GM23248 (cell line): ENCODE data around the gene LPIN3. TPM values are rescaled to one million over a fixed set of nuclear protein-coding genes. Genes with fewer than 3 reads are reported as not detected.

Experiments
- DNase-seq: peaks from one replicate; pipeline ENCODE4 v3.0.0-alpha.2; 2015
- H2AFZ ChIP-seq: fragments of 200-600 bp; sonication (generic); 2 replicates; pipeline ENCODE4 v1.6.1; 2016; ENCODE audit warnings: antibody characterized with exemption
- H3F3A ChIP-seq: fragments of 200-600 bp; sonication (generic); 2 replicates; pipeline ENCODE4 v1.6.1; 2016; ENCODE audit warnings: mild to moderate bottlenecking, antibody characterized with exemption, mixed run types; ENCODE audit not compliant: insufficient read depth
- H3K27ac ChIP-seq: fragments of 200-600 bp; sonication (generic); 2 replicates; pipeline ENCODE4 v1.5.1; 2016; ENCODE audit warnings: mild to moderate bottlenecking
- H3K27me3 ChIP-seq: fragments of 200-600 bp; sonication (generic); replicated peaks from 2 replicates; pipeline ENCODE4 v1.6.1; 2016; ENCODE audit warnings: mild to moderate bottlenecking; ENCODE audit not compliant: insufficient read depth
- H3K36me3 ChIP-seq: fragments of 200-600 bp; sonication (generic); 2 replicates; pipeline ENCODE4 v1.6.1; 2016; ENCODE audit warnings: low read depth, mild to moderate bottlenecking
- H3K4me1 ChIP-seq: fragments of 200-600 bp; sonication (generic); 2 replicates; pipeline ENCODE4 v1.6.1; 2016; ENCODE audit warnings: mild to moderate bottlenecking; ENCODE audit not compliant: insufficient read depth
- H3K4me2 ChIP-seq: fragments of 200-600 bp; sonication (generic); one replicate; pipeline ENCODE4 v1.6.1; 2016; ENCODE audit warnings: mild to moderate bottlenecking; ENCODE audit not compliant: unreplicated experiment
- H3K4me3 ChIP-seq: fragments of 200-600 bp; sonication (generic); 2 replicates; pipeline ENCODE4 v1.5.1; 2016; ENCODE audit warnings: mild to moderate bottlenecking
- H3K79me2 ChIP-seq: fragments of 200-600 bp; sonication (generic); 2 replicates; pipeline ENCODE4 v1.6.1; 2016; ENCODE audit warnings: mild to moderate bottlenecking; ENCODE audit not compliant: insufficient read depth
- H3K9ac ChIP-seq: fragments of 200-600 bp; sonication (generic); 2 replicates; pipeline ENCODE4 v1.6.1; 2016; ENCODE audit warnings: mild to moderate bottlenecking
- H3K9me2 ChIP-seq: fragments of 200-600 bp; sonication (generic); 2 replicates; pipeline ENCODE4 v1.6.1; 2016; ENCODE audit warnings: mixed run types, mild to moderate bottlenecking, moderate library complexity; ENCODE audit not compliant: insufficient read depth
- H3K9me3 ChIP-seq: fragments of 200-600 bp; sonication (generic); one replicate; pipeline ENCODE4 v1.6.1; 2017; ENCODE audit warnings: low read depth
- H4K20me1 ChIP-seq: fragments of 200-600 bp; sonication (generic); 2 replicates; pipeline ENCODE4 v1.6.0; 2016; ENCODE audit not compliant: insufficient read depth
- EZH2 ChIP-seq: fragments of 200-600 bp; sonication (generic); IDR thresholded peaks from 2 replicates; pipeline ENCODE4 v1.6.1; 2018; ENCODE audit warnings: antibody characterized with exemption, mild to moderate bottlenecking; ENCODE audit not compliant: insufficient read depth, poor library complexity, severe bottlenecking
- EZH2phosphoT487 ChIP-seq: fragments of 200-600 bp; sonication (generic); IDR thresholded peaks from 2 replicates; pipeline ENCODE4 v1.6.1; 2018; ENCODE audit warnings: antibody characterized with exemption, moderate library complexity, mild to moderate bottlenecking, low read depth; ENCODE audit not compliant: insufficient read depth
- WGBS, 2 experiments: methylation state at CpG; one replicate each; pipeline ENCODE4 v1.1.6; 2015 to 2017; ENCODE audit warnings: low lambda C conversion rate in 2 of 2, low coverage in 1 of 2; ENCODE audit errors: missing lambda C conversion rate in 2 of 2; 5-methylcytosine and 5-hydroxymethylcytosine counted together
- in situ Hi-C: fragments of 300-500 bp; cut with MboI; formaldehyde crosslinking; loops from 2 replicates; pipeline ENCODE4 v1.15.0; 2020
- polyA plus RNA-seq: library from polyadenylated mRNA; unstranded; fragments of >200 nt; fragmentation: Nextera tagmentation; extraction: Ambion mirVana; gene quantifications from 2 replicates; pipeline ENCODE4 v1.2.1, GENCODE V29; 2016
- total RNA-seq: library from RNA; depleted of rRNA; stranded (reverse); fragments of >200 nt; shearing (Covaris generic); gene quantifications from 2 replicates; pipeline ENCODE4 v1.2.3, GENCODE V29; 2014

Gene LPIN3
- total and polyA plus RNA-seq, 2 experiments from 2014 or later: 11.5 to 13.0 TPM

DNA sequence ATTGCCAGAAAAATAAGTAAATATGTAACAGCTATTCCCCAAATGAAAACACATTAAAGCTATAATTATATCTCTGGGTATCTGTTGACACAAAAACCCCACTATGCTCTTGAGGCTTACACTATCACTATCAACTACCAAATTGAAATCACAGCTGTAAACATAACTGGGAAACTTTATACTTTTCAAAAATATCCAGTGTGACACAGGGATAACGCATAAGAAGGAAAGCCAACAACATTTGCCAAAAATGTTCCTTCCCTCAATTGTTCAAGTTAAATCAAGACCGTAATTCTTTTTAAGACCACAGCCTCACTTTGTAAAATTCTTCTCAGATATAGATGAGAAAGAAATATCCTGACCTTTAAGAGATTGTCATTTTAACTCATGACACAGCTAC, 26.2 kb upstream of the LPIN3 start:
- no peak overlapping the region for H3K4me3 ChIP-seq
- H3F3A ChIP-seq: peaks cover 45% of the 10 kb centered on the region
- H3K27me3 ChIP-seq: no peaks in the 10 kb centered on the region
- no peak overlapping the region for H3K9ac ChIP-seq
- DNase-seq: no peak
- in situ Hi-C loops: no loop called here
- no peak overlapping the region for H3K4me2 ChIP-seq
- H3K9me3 ChIP-seq: no peaks in the 10 kb centered on the region
- no peak for TF ChIP-seq EZH2phosphoT487
- TF ChIP-seq EZH2: no peak
- WGBS, 2 experiments: 90 to 100% methylated on average over 2 of the region's 2 CpGs
- H4K20me1 ChIP-seq: no peaks in the 10 kb centered on the region
- peaks cover 74% of the 10 kb centered on the region for H3K79me2 ChIP-seq
- peak overlapping the region; percentile 95 for H3K27ac ChIP-seq
- H3K4me1 ChIP-seq: peaks cover 39% of the 10 kb centered on the region
- H3K36me3 ChIP-seq: no peaks in the 10 kb centered on the region; the same call in 1 of the 2 replicates
- H2AFZ ChIP-seq: no peak overlapping the region
- 0 out of 2 replicates have a peak, but pooled peaks cover 5% of the 10 kb centered on the region for H3K9me2 ChIP-seq

DNA sequence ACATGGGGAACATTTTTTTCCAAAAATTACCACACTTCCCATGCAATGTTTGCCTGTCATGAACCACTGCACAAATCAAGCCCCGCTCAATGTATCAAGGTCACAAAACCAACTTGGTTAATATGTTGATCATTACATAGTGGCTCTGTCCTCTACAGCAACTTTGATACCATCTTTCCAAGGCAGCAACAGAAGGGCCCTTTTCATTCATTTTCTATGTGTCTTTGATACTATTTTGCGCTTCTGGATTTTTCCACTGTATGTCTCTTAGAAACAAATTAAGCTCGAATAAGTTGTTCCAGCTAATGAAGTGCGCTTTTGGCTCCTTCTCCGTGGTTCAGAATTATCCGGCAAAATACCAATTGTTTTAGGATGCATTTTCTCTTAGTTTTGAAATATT, 24.6 kb upstream of the LPIN3 start:
- Histone ChIP-seq H3F3A (peaks cover 39% of the 10 kb centered on the region), H3K27me3 (no peaks in the 10 kb centered on the region), H3K4me3 (peak overlapping the region; percentile 84), H3K9ac (peak overlapping the region; percentile 91), H3K79me2 (peaks cover 57% of the 10 kb centered on the region), H3K9me2 (0 out of 2 replicates have a peak, but pooled peaks cover 5% of the 10 kb centered on the region), H3K4me2 (peak overlapping the region; percentile 96), H3K9me3 (no peaks in the 10 kb centered on the region), H2AFZ (peak overlapping the region; percentile 68), H3K4me1 (peaks cover 28% of the 10 kb centered on the region), H4K20me1 (no peaks in the 10 kb centered on the region), H3K36me3 (no peaks in the 10 kb centered on the region; the same call in 1 of the 2 replicates), H3K27ac (peak overlapping the region; percentile 95)
- in situ Hi-C loops: no loop called here
- TF ChIP-seq EZH2phosphoT487: no peak
- TF ChIP-seq EZH2: no peak
- peak; percentile 40 for DNase-seq
- 6 to 9% methylated on average over 6 of the region's 6 CpGs for WGBS, 2 experiments

- 0 to 1% methylated on average over 24 to 48 of the region's 66 CpGs for WGBS, 2 experiments
- peak; percentile 92 for DNase-seq
- no peaks in the 10 kb centered on the region for H3K27me3 ChIP-seq
- no peaks in the 10 kb centered on the region; the same call in 1 of the 2 replicates for H3K36me3 ChIP-seq
- no peaks in the 10 kb centered on the region for H3K9me3 ChIP-seq
- peak overlapping the region; percentile 95 for H3K27ac ChIP-seq
- no peaks in the 10 kb centered on the region for H4K20me1 ChIP-seq
- peak overlapping the region; percentile 68 for H2AFZ ChIP-seq
- in situ Hi-C loops: no loop called here
- peak overlapping the region; percentile 84 for H3K4me3 ChIP-seq
- peaks cover 47% of the 10 kb centered on the region for H3F3A ChIP-seq
- H3K4me2 ChIP-seq: peak overlapping the region; percentile 96
- H3K9ac ChIP-seq: peak overlapping the region; percentile 91
- TF ChIP-seq EZH2 (no peak), EZH2phosphoT487 (no peak)
- no peaks in the 10 kb centered on the region for H3K9me2 ChIP-seq
- peaks cover 49% of the 10 kb centered on the region for H3K79me2 ChIP-seq
- peaks cover 31% of the 10 kb centered on the region for H3K4me1 ChIP-seq
Measured at GRCh38 chr20:41316602-41317545, 23.7 kb upstream of the LPIN3 start.

DNA sequence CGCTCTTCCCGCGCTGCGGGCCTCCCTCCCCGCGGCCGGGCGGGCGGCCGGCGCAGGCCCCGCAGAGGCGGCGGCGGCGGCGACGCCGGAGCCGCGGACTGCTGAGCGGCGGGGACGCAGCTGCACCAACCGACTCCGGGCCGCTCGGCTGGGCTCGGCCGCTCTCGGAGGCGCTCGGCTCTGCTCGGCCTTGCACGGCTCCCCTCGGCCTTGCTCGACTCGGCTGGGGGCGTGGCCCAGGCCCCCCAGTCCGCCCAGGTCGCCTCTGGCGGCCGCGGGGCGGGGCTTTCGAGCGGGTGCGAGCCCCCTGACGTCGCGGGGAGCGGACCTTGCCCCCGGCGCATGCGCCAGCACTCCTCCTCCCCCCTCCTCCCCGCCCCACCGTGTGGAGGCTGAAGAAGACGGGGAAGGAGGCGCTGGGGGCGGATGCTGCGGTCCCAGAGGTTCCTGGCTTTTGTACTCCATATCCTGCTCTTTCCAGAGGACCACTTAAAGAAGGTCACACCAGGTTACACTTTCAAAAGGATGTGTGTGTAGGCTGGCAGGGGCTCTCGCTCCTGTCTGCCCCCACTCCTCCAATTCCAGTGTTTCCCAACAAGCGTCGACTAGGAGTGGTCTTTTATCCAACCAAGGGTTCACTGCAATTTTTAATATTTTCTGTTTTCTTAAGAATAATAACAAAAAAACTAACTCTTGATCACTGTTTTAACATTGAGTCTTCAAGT, 22.9 kb upstream of the LPIN3 start, which contains the start of gene ZHX3:
TSS of gene ZHX3 (minus strand) at position 186 of the 725 bp plus-strand sequence. CDS start 112,815 bp downstream, outside the sequence.
- in situ Hi-C loops: no loop called here
- TF ChIP-seq EZH2: no peak
- no peak for TF ChIP-seq EZH2phosphoT487
- Histone ChIP-seq H3K9me2 (no peaks in the 10 kb centered on the region), H3K79me2 (peaks cover 41% of the 10 kb centered on the region), H3K4me3 (peak within 1 kb of the TSS; percentile 84), H3K4me1 (peaks cover 34% of the 10 kb centered on the region), H3K9me3 (no peaks in the 10 kb centered on the region), H3K36me3 (no peaks in the 10 kb centered on the region), H3K4me2 (peak within 1 kb of the TSS; percentile 98), H2AFZ (peak within 1 kb of the TSS; percentile 95), H3K9ac (peak within 1 kb of the TSS; percentile 91), H3K27me3 (no peaks in the 10 kb centered on the region), H4K20me1 (no peaks in the 10 kb centered on the region), H3K27ac (peak within 1 kb of the TSS; percentile 95), H3F3A (peaks cover 50% of the 10 kb centered on the region)
- 1 to 2% methylated on average over 22 to 26 of the region's 64 CpGs for WGBS, 2 experiments
- DNase-seq: peak; percentile 99
